Measurements from ENCODE around the gene IMP4. TPM values are rescaled to one million over a fixed set of nuclear protein-coding genes. Genes with fewer than 3 reads are reported as not detected.

The IMP4 gene
- total and polyA plus RNA-seq, 2 of the 13 experiments (the other 11 are each of a cell fraction or from before 2014, with no cell fraction given) = 142 to 158 TPM

GRCh38 chr2:130355578-130356431 is 13.1 kb downstream of the IMP4 start, which contains the start of gene PTPN18 (continued):
- TF ChIP-seq ZNF639 (CRISPR knock-in tag; conservative IDR thresholded peaks at IDR 0.05) = 0 out of 2 replicates have a peak, but pooled peaks have one; percentile 15
- no peak; the same call in 1 of the 2 replicates for TF ChIP-seq ZNF329 (CRISPR knock-in tag; IDR thresholded peaks at IDR 0.05; ENCODE audit: low read depth)
- TF ChIP-seq ZNF281 (CRISPR knock-in tag; IDR thresholded peaks at IDR 0.05; ENCODE audit: borderline replicate concordance) = peak; percentile 29; the same call in 1 of the 2 replicates
- peak; percentile 87 for TF ChIP-seq ZNF784 (CRISPR knock-in tag; IDR thresholded peaks at IDR 0.05; ENCODE audit: borderline replicate concordance)
- peak; percentile 45 for TF ChIP-seq TBX2 (CRISPR knock-in tag; IDR thresholded peaks at IDR 0.05; ENCODE audit: borderline replicate concordance)
- TF ChIP-seq ZNF652 (CRISPR knock-in tag; IDR thresholded peaks at IDR 0.05; ENCODE audit: borderline replicate concordance, low read depth) = no peak
- peak; percentile 30 for TF ChIP-seq CREB3 (CRISPR knock-in tag; IDR thresholded peaks at IDR 0.05)
- peak; percentile 71; the same call in 1 of the 2 replicates for TF ChIP-seq HBP1 (CRISPR knock-in tag; IDR thresholded peaks at IDR 0.05; ENCODE audit: low read depth)
- no peak for TF ChIP-seq EEA1 (CRISPR knock-in tag; IDR thresholded peaks at IDR 0.05; ENCODE audit: borderline replicate concordance)
- TF ChIP-seq MLX (CRISPR knock-in tag; IDR thresholded peaks at IDR 0.05) = no peak
- no peak; the same call in 1 of the 2 replicates for TF ChIP-seq BATF2 (CRISPR knock-in tag; IDR thresholded peaks at IDR 0.05)
- TF ChIP-seq EZH2 (conservative IDR thresholded peaks at IDR 0.05; ENCODE audit: low read depth, low read length) = no peak
- no peak for TF ChIP-seq MEF2D (CRISPR knock-in tag; IDR thresholded peaks at IDR 0.05)
- no peak for TF ChIP-seq ZNF841 (CRISPR knock-in tag; IDR thresholded peaks at IDR 0.05; ENCODE audit: borderline replicate concordance)
- TF ChIP-seq ZNF513 (CRISPR knock-in tag; conservative IDR thresholded peaks at IDR 0.05) = no peak
- no peak for TF ChIP-seq ATRX (CRISPR knock-in tag; IDR thresholded peaks at IDR 0.05; ENCODE audit: borderline replicate concordance)
- no peak for TF ChIP-seq MLLT10 (CRISPR knock-in tag; IDR thresholded peaks at IDR 0.05)
